HL-60/S4 treated with retinoic acid at 250 ng/mL for 4 days and 3 days (cell line): ENCODE data around the gene PIEZO2.
"Not testable (repeated sequence)": the region's sequence is repeated elsewhere in the genome, so short reads cannot be mapped to it uniquely, and the experiment has no call there.

Experiments
- in situ Hi-C: fragments of 300-500 bp; cut with MboI; formaldehyde crosslinking; loops from 2 replicates; pipeline ENCODE4 v1.7.0; 2022; ENCODE audit warnings: low sequenced_read_pairs

PIEZO2 gene

DNA sequence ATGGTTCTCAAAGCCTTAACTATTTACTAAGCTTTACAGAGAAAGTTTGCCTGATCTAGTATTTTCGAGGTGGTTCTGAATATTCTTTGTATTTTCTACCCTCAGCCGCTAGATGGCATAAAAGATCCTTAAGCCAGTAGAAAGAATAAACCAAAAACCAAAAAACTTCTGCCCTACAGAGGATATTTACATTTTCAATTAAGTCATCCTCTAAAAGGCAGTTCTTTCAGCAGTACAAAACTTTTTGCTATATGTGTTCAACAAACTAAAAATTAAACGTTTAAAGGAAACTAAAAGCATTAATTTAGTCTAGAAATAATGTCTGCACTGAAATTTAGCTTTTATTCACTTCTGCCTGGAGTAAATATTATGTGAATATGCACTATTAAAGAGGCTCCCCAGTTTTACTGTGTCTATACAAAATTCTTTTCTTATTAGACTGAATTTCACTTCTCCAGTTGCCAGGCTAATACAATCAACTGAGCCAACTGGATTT lies 297.5 kb downstream of the PIEZO2 start:
- in situ Hi-C loops: no loop called here

DNA sequence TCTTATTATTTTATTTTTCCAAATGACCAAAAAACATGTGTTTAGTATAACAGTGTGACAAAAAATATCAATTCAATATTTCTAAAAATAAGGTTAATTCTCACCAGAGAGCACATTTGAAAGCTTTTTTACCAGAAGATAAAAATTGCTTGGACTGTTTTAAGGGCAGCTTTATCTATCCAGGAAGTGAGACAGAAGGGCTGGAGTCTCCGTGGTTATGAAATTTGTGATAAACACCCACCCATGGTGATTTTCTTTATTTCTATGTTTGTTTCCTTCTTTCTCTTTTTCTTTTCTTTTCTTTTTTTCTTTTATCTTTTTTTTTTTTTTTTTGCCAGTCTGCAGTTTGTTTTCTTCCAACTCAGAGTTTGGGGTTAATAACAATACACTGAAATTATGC lies 298.5 kb downstream of the PIEZO2 start:
- in situ Hi-C loops: no loop called here

DNA sequence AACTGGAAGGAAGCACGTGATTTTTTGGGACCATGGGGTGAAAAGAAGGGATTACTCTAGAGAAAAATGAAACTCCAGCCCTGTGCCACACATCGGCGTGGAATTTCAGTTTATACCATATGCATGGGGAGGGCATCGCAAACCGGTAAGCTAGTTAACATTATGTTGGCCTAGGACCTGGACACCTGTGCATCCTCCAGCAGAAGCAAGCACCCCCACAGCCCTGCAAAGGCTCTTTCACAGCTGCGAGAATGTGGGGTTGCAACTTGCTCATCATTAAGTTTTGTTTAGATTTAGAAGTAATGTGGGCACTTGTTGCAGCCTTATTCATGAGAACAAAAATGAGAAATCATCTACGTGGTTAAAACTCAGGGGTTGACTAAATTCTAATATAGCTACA lies 299.2 kb downstream of the PIEZO2 start:
- in situ Hi-C loops: no loop called here

DNA sequence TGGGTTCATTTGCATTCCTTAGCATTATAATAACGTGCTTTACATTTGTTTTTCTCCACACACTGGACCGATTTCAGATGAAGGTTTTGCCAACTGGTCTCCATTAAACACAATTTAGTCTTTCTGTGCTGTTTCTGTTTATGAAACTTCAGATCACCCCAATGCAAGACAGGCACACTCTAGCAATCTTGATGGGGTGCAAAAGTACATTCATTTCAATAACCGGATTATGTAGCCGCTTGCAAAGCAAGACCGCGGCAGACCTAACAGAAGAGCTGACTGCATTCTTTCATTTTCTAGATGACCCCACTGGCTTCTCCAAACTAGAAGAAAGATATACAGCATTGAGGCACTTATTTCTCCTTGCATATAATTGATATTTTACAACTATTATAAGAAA lies 301.5 kb downstream of the PIEZO2 start:
- in situ Hi-C loops: no loop called here

DNA sequence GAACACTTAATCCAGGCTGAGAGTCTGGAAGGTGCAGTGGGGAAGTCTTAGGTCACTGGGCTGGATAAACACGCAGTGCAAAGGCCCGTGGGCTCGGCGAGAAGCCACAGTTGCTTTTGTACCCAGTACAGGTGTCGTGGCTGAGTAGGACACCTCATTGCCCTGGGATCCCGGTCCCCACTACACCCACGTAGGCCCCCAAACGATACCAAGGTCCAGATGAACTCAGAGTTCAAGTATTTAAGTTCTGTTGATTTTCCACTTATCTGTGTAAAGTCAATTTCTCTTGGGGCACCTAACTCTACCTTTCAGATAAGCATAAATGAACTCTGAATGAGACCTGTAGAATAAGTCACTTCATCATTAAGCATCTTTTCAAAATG lies 302.0 kb downstream of the PIEZO2 start:
- in situ Hi-C loops: no loop called here

DNA sequence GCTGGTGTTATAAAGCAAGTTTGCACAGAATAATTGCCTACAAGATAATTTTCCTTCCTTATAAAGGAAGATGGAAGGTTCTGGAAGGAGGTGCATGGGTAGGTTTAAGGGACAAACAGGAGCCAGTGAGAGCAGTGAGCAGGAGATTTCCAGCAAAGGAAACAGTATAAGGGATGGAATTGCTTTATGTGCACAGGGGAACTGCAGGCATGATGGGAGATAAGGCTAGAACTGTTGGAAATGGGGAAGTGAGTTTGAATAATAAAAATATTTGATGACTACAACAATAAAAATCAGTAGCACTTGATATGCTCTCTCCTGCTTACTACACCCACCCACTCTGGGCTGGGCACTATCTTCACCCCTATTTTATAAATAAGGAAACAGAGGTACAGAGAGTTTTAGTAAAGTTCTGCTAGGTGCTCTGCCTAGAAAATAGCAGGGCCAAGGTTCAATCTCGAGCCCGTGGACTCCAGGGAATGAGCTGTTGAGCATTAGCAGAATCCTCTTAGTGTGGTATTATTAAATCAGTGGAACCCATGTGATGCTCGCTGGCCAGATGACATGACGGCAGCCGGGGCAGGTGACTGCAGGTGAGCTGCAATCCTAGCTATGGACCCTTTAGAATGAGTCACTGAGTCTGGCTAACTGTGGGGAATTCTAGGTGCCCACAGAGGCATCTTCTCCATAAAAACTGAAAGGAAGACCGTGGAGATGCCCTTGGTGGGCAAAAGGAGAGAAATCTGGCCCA lies 302.5 kb downstream of the PIEZO2 start:
- in situ Hi-C loops: no loop called here

DNA sequence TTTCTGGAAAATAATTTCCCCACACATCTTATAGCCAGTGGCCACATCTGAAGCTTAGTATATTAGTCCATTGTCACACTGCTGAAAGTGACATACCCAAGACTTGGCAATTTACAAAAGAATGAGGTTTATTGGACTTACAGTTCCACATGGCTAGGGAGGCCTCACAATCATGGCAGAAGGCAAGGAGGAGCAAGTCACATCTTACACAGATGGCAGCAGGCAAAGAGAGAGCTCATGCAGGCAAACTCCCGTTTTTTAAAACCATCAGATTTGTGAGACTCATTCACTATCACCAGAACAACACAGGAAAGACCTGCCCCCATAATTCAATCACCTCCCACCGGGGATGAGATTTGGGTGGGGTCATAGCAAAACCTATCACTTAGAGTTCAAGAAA lies 303.3 kb downstream of the PIEZO2 start:
- in situ Hi-C loops: not testable (repeated sequence)

DNA sequence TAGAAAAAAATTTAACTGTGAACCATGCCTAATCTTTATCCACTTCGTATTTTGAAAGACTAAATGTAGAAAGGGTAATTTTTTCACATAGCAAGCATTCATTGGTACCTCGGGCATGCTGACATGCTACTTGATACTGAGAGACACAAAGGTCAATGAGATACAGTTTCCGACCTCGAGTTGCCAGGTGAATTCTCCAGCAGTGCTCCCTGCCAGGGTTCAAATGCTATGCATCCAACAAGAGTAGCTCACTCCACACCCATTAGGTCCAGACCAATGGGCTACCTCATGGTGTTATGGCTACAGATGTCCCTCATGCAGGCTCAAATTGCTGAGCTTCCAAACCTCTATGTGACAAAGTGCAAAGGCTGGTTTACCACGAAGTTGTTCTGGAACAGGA lies 305.8 kb downstream of the PIEZO2 start:
- in situ Hi-C loops: no loop called here

DNA sequence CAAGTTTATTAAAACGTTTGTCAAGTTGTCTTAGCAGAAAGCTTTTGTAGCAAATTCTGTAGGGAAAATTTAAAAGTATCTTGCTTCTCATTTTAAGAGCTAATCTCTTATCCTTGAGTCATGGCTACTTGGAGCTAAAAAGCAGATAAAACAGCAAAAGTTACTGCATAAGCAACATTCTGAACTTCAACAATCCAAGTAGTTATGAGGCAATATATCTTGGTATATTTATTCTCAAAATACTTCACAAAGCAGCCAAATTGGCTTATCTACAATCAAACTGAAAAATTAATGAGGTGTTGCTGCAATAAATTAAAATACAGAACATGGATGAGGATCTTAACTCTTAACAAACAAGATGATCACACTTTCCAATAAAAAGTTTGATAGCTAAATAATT lies 306.5 kb downstream of the PIEZO2 start:
- in situ Hi-C loops: no loop called here

DNA sequence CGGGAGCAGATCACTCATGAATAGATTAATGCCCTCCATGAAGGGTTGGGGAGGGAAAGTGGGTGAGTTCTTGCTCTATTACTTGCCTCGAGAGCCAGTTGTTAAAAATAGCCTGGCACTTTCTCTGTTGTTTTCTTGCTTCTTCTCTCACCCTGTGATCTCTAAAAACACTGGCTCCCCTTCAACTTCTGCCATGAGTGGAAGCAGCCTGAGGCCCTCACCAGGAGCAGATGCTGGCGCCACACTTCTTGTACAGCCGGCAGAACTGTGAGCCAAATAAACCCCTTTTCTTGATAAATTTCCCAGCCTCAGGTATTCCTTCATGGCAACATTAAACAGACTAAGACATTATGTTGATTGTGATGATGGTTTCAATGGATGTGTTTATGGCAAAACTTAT lies 307.0 kb downstream of the PIEZO2 start:
- in situ Hi-C loops: no loop called here

DNA sequence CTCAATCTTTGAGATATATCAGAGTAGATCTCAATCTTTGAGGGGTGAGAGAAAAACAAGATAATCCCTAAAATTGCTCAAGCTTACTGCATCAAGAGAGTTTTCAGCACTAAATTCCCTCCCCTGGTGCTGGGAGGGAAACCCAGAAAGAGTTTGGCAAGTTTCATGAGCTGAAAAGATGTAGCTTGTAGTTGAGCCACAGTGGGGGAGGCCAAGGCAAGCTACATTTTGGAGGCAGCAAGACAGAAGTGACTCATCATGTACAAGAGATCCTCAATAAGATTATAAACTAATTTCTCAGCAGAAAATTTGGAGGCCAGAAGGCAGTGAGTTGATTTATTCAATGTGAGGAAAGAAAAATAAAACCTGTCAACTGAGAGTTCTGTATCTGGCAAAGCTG lies 308.2 kb downstream of the PIEZO2 start:
- in situ Hi-C loops: no loop called here

DNA sequence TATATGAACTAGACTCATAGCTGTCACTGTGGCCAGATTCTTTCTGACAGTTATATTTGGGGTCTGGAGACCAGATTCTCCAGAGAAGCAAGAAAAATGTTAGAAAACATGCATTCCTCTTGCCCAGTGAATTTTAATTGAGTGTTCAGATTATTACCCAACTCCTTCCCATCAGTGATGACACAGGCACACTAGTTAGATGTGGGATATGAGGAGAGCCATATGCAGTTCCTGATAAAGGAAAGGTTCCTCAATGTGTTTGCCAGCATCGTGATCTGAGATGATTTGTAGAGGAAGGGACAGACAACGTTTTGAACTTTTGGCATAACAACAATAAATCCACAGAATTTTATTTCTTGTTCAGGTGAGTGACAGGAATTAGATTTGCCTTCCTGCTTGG lies 308.6 kb downstream of the PIEZO2 start:
- in situ Hi-C loops: no loop called here

DNA sequence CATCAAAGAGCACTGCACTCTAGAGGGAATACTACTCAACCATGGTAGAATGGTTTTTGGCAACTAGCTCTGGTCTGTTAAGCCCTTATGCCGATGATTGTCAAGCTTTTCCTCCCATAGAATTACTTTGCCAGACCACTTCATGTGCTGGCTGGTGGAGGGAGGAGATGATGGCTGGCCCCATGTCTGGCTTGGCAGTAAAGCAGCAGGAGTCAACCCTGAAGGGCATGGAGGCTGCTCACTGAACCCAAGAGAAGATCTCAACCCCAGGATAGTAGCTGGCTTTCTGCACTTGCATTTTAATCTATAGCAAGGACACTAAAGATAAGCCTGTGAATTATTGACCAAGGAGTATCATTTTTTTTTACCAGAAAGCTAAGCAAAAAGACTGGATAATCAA lies 309.9 kb downstream of the PIEZO2 start:
- in situ Hi-C loops: no loop called here

DNA sequence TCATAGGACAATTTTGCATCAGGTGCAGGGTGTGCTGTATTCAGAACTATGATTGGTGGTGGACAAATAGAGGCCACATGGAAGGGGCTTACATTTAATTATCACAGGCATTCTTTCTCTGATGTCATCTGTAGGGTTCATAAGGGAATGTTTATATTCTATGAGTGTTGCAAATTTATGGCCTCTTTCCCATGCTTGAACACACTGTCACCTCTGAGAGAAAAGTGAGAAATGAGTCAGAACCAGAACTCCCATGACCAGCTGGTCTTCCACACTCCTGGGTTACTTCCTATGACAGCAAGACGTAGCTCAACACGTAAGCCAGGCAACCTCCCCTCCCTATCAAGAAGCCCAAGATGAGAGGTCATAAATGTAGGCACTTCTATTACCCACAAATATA lies 310.8 kb downstream of the PIEZO2 start:
- in situ Hi-C loops: no loop called here

DNA sequence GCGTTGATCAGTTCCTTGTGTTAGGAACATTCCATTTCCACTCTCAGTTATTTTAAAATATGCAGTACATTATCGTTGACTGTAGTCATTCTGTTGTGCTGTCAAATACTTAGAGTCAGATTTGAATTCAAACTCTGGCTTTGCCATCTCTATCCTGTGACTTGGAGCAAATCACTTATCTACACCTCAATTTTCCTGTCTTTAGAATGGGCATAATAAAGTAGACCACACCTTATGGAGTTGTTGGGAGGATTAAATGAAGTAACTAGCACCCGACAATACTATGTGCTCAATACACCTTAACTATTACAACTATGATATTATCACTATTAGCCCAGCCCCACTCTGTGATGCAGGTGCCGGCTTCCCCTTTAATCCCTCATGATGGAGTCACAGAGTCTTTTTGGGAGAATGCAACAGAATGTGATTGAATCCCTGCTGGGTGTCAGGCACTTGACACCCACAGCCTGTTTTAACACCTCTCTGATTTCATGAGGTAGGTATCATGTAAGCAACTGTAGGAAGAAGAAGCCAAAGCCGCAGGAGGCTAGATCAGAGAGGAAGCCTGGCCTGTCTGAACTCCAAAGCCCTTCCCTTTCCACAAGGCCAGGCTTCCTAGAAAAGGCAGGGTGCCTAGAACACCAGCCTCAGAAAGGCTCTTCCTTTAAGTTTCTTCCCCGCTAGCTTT lies 315.1 kb downstream of the PIEZO2 start:
- in situ Hi-C loops: no loop called here

DNA sequence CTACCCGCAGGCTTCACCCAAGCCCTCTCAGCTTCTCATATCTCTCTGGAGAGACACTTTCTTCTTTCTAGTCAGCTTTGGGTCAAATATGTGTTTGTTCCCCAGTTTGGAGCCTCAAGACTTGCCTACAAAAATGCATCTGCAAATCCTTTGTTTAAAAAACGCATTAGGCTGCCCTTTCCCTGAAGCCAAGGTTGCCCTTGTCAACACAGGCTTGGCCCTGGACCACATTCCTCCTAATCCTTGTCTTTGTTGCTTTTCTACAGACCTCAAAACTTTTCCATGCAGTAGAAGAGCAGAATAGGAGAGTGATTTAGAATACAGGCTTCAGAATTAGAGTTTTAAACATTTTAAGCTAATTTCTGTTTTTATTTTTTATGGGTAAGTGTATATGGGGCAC lies 315.7 kb downstream of the PIEZO2 start:
- in situ Hi-C loops: no loop called here

DNA sequence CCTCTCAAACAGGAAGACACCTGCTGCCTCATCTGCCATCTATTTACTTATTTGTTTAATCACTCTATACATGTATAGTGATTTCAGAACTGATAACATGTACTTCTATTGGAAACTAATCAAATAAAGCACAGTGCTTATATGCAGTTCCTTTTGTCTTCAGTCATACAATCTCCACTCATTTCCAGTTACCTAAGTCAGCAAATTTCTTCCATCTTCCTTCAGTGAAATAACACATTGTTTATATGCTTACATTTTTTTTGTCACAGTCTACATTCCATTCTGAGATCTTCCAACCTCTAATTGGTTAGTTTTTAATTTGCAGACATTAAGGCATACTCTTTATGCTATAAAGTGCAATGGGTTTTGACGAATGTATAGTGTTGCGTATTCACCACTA lies 323.0 kb downstream of the PIEZO2 start:
- in situ Hi-C loops: no loop called here

DNA sequence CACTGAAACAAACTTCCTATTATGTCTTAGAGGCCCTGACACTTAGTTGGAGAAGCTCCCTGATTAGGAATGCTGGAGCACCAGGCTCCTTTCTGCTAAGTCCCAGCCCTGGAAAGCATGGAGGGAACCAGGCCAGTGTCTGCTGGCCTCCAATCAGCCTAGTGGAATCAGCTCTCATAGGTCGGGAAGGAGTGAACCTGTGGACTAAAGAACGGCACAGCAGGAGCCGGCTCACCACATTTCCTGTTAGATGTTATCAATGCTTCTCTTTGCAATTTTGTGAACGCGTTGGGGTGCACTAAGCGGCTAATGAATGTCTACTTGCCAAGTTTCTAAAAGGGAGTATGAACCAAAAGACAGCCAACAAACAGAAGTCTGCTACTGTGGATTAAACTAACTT lies 326.9 kb downstream of the PIEZO2 start:
- in situ Hi-C loops: no loop called here

DNA sequence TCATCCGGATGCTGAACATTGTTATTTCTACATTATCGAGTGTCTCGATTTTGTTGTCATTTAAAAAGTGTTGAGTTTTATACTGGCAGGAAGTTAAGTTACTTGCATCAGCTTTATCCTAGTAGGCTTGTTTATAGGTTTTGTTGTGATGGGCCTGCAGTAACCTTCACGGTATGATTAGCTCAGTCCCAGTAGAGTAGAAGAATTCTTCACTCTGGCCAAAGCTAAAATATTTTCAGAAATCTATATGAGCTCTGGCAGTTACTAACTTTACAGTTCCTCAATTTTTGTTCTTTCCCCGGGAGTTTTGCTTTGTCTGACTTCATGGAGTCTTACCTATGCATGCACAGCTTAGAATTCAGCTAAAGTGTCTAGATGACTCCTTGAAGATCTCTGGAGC lies 328.7 kb downstream of the PIEZO2 start:
- in situ Hi-C loops: no loop called here

DNA sequence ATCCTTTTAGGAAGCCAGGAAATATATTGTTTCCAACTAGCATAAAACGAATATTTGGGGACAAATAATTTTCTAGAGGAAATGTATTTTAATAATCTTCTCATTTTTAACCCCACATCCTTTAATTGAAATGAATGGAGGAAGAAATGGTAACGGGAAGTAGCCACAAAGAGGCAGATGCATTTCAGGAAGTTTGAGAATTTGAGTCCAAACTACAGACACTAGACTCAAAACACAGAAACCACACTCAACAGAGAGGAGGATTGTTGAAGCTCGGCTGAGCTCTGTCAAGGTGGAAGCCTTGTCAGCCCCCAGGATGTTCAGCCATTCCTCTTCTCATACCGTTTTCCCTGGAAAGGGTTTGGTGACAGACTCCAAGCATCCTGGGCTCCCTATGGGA lies 335.0 kb downstream of the PIEZO2 start:
- in situ Hi-C loops: no loop called here

DNA sequence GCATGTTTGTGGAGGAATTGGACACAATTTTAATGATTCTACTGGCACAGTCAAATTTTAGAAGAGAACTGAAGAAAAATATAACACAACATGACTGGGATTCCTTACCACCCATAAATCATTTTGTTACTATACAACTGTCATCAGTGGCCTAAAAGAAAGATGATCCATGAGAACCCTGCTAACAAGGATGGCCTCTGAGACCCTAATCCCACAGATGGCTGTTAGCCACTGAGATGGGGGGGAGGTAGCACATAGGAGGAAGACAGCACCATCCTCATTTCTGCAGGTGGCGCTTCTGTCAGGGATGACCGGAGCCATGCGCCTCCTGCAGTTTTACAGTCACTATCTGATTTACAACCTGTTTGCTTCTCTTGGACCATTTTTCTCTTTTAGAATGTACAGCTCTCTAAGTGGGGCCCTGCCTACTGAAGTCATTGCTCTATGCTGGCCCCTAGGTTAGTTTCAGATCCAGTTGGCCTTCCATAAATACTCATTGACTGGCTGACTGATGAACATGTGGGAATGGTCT lies 343.7 kb downstream of the PIEZO2 start:
- in situ Hi-C loops: no loop called here

DNA sequence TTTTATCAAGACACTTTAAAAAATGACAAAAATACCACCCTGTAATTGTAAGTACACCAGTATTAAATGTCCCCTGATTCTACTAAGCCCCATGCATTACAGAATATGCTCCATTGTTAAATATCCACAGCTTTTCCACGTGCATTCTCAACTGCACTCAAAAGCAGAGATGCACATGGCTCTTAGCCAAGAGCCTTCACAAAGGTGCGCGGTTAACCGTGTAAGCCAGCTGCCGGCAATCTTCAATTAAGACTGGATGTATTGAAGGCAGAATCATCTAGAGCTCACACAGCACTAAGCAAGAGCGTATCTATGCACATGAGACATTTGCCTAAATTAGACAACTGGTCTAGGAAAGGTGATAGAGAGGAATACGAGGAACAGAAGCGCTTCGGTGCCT lies 345.2 kb downstream of the PIEZO2 start:
- in situ Hi-C loops: no loop called here
